Cardiac fibroblast (primary cell): Measurements from ENCODE around the gene DNM2.

ENCODE experiments used
- DNase-seq, 2 donors: peaks; one replicate each; pipeline versions ENCODE4 v3.0.0 to v3.0.0-alpha.2; 2010; ENCODE audit warnings: low read depth in 2 of 2
- H3K4me3 ChIP-seq, 2 donors: replicated peaks in 1 of 2; 1 replicate in 1 of 2; 2 replicates in 1 of 2; pipeline ENCODE4 v1.5.1; 2011; ENCODE audit warnings: low read depth in 2 of 2, low read length in 2 of 2, mild to moderate bottlenecking in 2 of 2, moderate library complexity in 1 of 2
- CTCF ChIP-seq: IDR thresholded peaks from one replicate; pipeline ENCODE4 v1.5.1; 2011; ENCODE audit warnings: low read depth, mild to moderate bottlenecking, low read length, inconsistent platforms

DNM2 gene

GRCh38 chr19:10812902-10813404 lies 95.1 kb downstream of the DNM2 start:
- no peak overlapping the region for H3K4me3 ChIP-seq
- DNase-seq, result peak; percentile 95
- TF ChIP-seq CTCF, result no peak

- H3K4me3 ChIP-seq, result no peak overlapping the region
- TF ChIP-seq CTCF, result no peak
- no peak for DNase-seq
Observed at GRCh38 chr19:10815007-10815536, 97.2 kb downstream of the DNM2 start.

- H3K4me3 ChIP-seq, result peak overlapping the region; percentile 44 to 57
- no peak for DNase-seq
- TF ChIP-seq CTCF, result no peak
Observed at GRCh38 chr19:10815969-10816644, 98.2 kb downstream of the DNM2 start.

GRCh38 chr19:10816691-10817090 lies 98.8 kb downstream of the DNM2 start:
- DNase-seq, result no peak
- H3K4me3 ChIP-seq, result peak overlapping the region; percentile 44 to 57
- no peak for TF ChIP-seq CTCF

- DNase-seq, result peak; percentile 86 to 96
- no peak for TF ChIP-seq CTCF
- peak overlapping the region; percentile 44 to 57 for H3K4me3 ChIP-seq
Observed at GRCh38 chr19:10817291-10818038, 99.6 kb downstream of the DNM2 start.

- H3K4me3 ChIP-seq, result no peak overlapping the region
Observed at GRCh38 chr19:10818301-10819123, 100.6 kb downstream of the DNM2 start.

More at GRCh38 chr19:10818301-10819123, 100.6 kb downstream of the DNM2 start:
- no peak for DNase-seq
- TF ChIP-seq CTCF, result no peak
